Neuronal stem cell (in vitro differentiated cells): ENCODE results near the gene PRIMA1.

ENCODE experiments used
- DNase-seq: peaks from one replicate; pipeline ENCODE4 v3.0.0-alpha.2; 2013; ENCODE audit warnings: low spot score
- H2AFZ ChIP-seq: one replicate; pipeline ENCODE4 v1.6.1; 2013; ENCODE audit warnings: mild to moderate bottlenecking, low read length, inconsistent platforms
- H2AK5ac ChIP-seq: 2 replicates; pipeline ENCODE4 v1.6.1; 2013; ENCODE audit warnings: low read depth, mild to moderate bottlenecking, inconsistent platforms, low read length, moderate library complexity, mixed read lengths
- H2BK120ac ChIP-seq: 2 replicates; pipeline ENCODE4 v1.6.1; 2013; ENCODE audit warnings: low read depth, mild to moderate bottlenecking, inconsistent platforms, low read length, moderate library complexity, mixed read lengths
- H2BK12ac ChIP-seq: one replicate; pipeline ENCODE4 v1.6.1; 2013; ENCODE audit warnings: low read length, inconsistent platforms
- H2BK15ac ChIP-seq: 2 replicates; pipeline ENCODE4 v1.6.1; 2013; ENCODE audit warnings: mild to moderate bottlenecking, low read length, inconsistent platforms, mixed read lengths
- H2BK5ac ChIP-seq: one replicate; pipeline ENCODE4 v1.6.1; 2013; ENCODE audit warnings: inconsistent platforms, mild to moderate bottlenecking, low read length, moderate library complexity
- H3K14ac ChIP-seq: one replicate; pipeline ENCODE4 v1.6.1; 2013; ENCODE audit warnings: low read length, inconsistent platforms
- H3K18ac ChIP-seq: 2 replicates; pipeline ENCODE4 v1.6.1; 2013; ENCODE audit warnings: low read length, inconsistent platforms
- H3K23ac ChIP-seq: 2 replicates; pipeline ENCODE4 v1.6.1; 2013; ENCODE audit warnings: low read depth, mild to moderate bottlenecking, mixed read lengths, low read length, inconsistent platforms; ENCODE audit not compliant: poor library complexity
- H3K27ac ChIP-seq: replicated peaks from 3 replicates; pipeline ENCODE4 v1.5.1; 2013; ENCODE audit warnings: low read length, inconsistent platforms
- H3K27me3 ChIP-seq, 3 experiments: 2 replicates each; pipeline ENCODE4 v1.6.1; 2013; ENCODE audit warnings: low read length in 3 of 3, mild to moderate bottlenecking in 2 of 3, inconsistent platforms in 1 of 3, low read depth in 1 of 3, mixed read lengths in 1 of 3, moderate library complexity in 1 of 3; ENCODE audit not compliant: control insufficient read depth in 3 of 3, insufficient read depth in 3 of 3
- H3K36me3 ChIP-seq, 2 donors: replicated peaks in 1 of 2; 2 replicates each; pipeline ENCODE4 v1.6.1; 2013; ENCODE audit warnings: low read length in 2 of 2; ENCODE audit not compliant: control insufficient read depth in 2 of 2, insufficient read depth in 2 of 2
- H3K4ac ChIP-seq: 2 replicates; pipeline ENCODE4 v1.6.1; 2013; ENCODE audit warnings: inconsistent platforms, mild to moderate bottlenecking, low read length, moderate library complexity
- H3K4me1 ChIP-seq, 2 donors: 1 replicate in 1 of 2; 2 replicates in 1 of 2; pipeline ENCODE4 v1.6.1; 2013; ENCODE audit warnings: low read length in 2 of 2, low read depth in 1 of 2; ENCODE audit not compliant: control insufficient read depth in 2 of 2, insufficient read depth in 1 of 2
- H3K4me2 ChIP-seq: one replicate; pipeline ENCODE4 v1.6.1; 2013; ENCODE audit warnings: mild to moderate bottlenecking, low read length, inconsistent platforms; ENCODE audit not compliant: insufficient read depth, poor library complexity, severe bottlenecking
- H3K4me3 ChIP-seq, 2 donors: 2 replicates each; pipeline ENCODE4 v1.5.1; 2013; ENCODE audit warnings: low read length in 2 of 2, mild to moderate bottlenecking in 2 of 2, inconsistent platforms in 1 of 2, moderate library complexity in 1 of 2
- H3K79me1 ChIP-seq: one replicate; pipeline ENCODE4 v1.6.1; 2013; ENCODE audit warnings: low read depth, mild to moderate bottlenecking, inconsistent platforms, low read length, moderate library complexity
- H3K9ac ChIP-seq: one replicate; pipeline ENCODE4 v1.6.1; 2013; ENCODE audit warnings: mild to moderate bottlenecking, low read depth, low read length, inconsistent platforms; ENCODE audit not compliant: poor library complexity
- H3K9me3 ChIP-seq, 2 donors: replicated peaks in 1 of 2; 2 replicates each; pipeline versions ENCODE3 to v1.6.1; 2013; ENCODE audit warnings: low read length in 2 of 2, mild to moderate bottlenecking in 2 of 2, inconsistent platforms in 1 of 2, low read depth in 1 of 2, mixed read lengths in 1 of 2, moderate library complexity in 1 of 2; ENCODE audit not compliant: control insufficient read depth in 2 of 2, insufficient read depth in 1 of 2
- H4K8ac ChIP-seq: one replicate; pipeline ENCODE4 v1.6.1; 2013; ENCODE audit warnings: low read depth, mild to moderate bottlenecking, inconsistent platforms, low read length, moderate library complexity
- H4K91ac ChIP-seq: one replicate; pipeline ENCODE4 v1.6.1; 2013; ENCODE audit warnings: low read length, low read depth, mild to moderate bottlenecking, inconsistent platforms; ENCODE audit not compliant: poor library complexity
- WGBS, 2 donors: extraction: QIAGEN DNeasy Blood & Tissue Kit; methylation state at CpG; one replicate each; pipeline ENCODE4 v1.1.7; 2013; ENCODE audit warnings: missing lambda C conversion rate in 2 of 2, mixed read lengths in 1 of 2; ENCODE audit not compliant: insufficient read length in 2 of 2, insufficient replicate concordance in 1 of 2; ENCODE audit errors: extremely low coverage in 2 of 2; 5-methylcytosine and 5-hydroxymethylcytosine counted together

The PRIMA1 gene

GRCh38 chr14:93830753-93831461 lies 42.6 kb upstream of the PRIMA1 start:
- H2BK120ac ChIP-seq: no peak overlapping the region
- no peak overlapping the region for H3K9ac ChIP-seq
- H3K4me1 ChIP-seq: no peaks in the 10 kb centered on the region
- H3K23ac ChIP-seq: no peak overlapping the region
- H2AFZ ChIP-seq: no peak overlapping the region
- no CpG with 5 or more reads among the region's 3 CpGs for WGBS, 2 donors
- H3K4me3 ChIP-seq: peak overlapping the region in 1 of 2 donors; percentile 6
- no peak overlapping the region for H3K27ac ChIP-seq
- no peak overlapping the region for H2BK12ac ChIP-seq
- no peaks in the 10 kb centered on the region for H3K9me3 ChIP-seq
- H2BK5ac ChIP-seq: no peak overlapping the region
- DNase-seq: no peak
- no peak overlapping the region for H3K4me2 ChIP-seq
- no peak overlapping the region for H3K4ac ChIP-seq
- no peak overlapping the region for H4K91ac ChIP-seq
- no peaks in the 10 kb centered on the region for H3K27me3 ChIP-seq
- H3K14ac ChIP-seq: no peak overlapping the region
- H3K79me1 ChIP-seq: no peaks in the 10 kb centered on the region
- H2BK15ac ChIP-seq: no peak overlapping the region
- H3K36me3 ChIP-seq: no peaks in the 10 kb centered on the region
- no peak overlapping the region for H4K8ac ChIP-seq
- H3K18ac ChIP-seq: no peak overlapping the region
- H2AK5ac ChIP-seq: no peak overlapping the region

DNA sequence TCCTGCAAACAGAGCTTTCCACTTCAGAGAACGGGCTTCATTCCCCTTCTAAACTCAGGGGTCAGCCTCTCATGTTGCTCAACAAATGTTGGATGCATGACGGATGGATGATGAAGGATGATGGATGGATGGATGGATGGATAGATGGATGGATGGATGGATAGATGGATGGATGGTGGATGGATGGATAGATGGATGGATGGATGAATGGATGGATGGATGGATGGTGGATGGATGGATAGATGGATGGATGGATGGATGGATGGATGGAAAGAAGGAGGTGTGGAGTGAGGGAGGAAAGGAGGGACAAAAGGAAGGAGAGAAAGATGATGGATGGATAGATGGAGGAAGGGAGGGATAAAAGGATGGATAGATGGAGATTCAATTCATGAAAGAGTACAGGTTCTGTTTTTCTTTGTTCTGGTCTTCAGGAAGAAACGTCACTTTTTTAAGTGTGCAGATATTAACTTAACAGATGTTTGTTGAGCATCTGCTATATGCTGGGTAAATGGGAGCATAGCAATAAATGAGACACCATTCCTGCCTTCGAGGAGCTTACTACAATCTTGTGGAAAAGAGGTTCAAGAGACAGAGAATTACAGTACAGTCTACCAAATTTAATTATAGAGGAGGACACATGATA lies 41.7 kb upstream of the PRIMA1 start:
- Histone ChIP-seq H3K9ac (no peak overlapping the region), H3K23ac (no peak overlapping the region), H2BK120ac (no peak overlapping the region), H3K4me3 (no peak overlapping the region), H3K36me3 (no peaks in the 10 kb centered on the region), H3K9me3 (no peaks in the 10 kb centered on the region), H2BK5ac (no peak overlapping the region), H3K18ac (no peak overlapping the region), H2BK12ac (no peak overlapping the region), H3K27me3 (no peaks in the 10 kb centered on the region), H3K14ac (no peak overlapping the region), H2BK15ac (no peak overlapping the region), H4K8ac (no peak overlapping the region), H3K4me2 (no peak overlapping the region), H3K79me1 (no peaks in the 10 kb centered on the region), H3K4me1 (no peaks in the 10 kb centered on the region), H3K27ac (no peak overlapping the region), H2AK5ac (no peak overlapping the region), H3K4ac (no peak overlapping the region), H2AFZ (no peak overlapping the region), H4K91ac (no peak overlapping the region)
- DNase-seq: no peak
- no CpG with 5 or more reads among the region's 4 CpGs for WGBS, 2 donors

- no peaks in the 10 kb centered on the region for H3K79me1 ChIP-seq
- no peak for DNase-seq
- H3K18ac ChIP-seq: no peak overlapping the region
- H2AFZ ChIP-seq: no peak overlapping the region
- no peak overlapping the region for H2BK15ac ChIP-seq
- no peak overlapping the region for H3K23ac ChIP-seq
- no peaks in the 10 kb centered on the region for H3K36me3 ChIP-seq
- no peak overlapping the region for H2BK120ac ChIP-seq
- no peak overlapping the region for H3K4me3 ChIP-seq
- no CpG with 5 or more reads among the region's 14 CpGs for WGBS, 2 donors
- H3K9ac ChIP-seq: no peak overlapping the region
- no peaks in the 10 kb centered on the region for H3K27me3 ChIP-seq
- H3K4me2 ChIP-seq: no peak overlapping the region
- H2BK12ac ChIP-seq: no peak overlapping the region
- H3K4me1 ChIP-seq: no peaks in the 10 kb centered on the region
- H2BK5ac ChIP-seq: peak overlapping the region; percentile 57
- no peak overlapping the region for H3K27ac ChIP-seq
- no peaks in the 10 kb centered on the region for H3K9me3 ChIP-seq
- no peak overlapping the region for H3K4ac ChIP-seq
- H4K8ac ChIP-seq: no peak overlapping the region
- no peak overlapping the region for H4K91ac ChIP-seq
- no peak overlapping the region for H3K14ac ChIP-seq
- H2AK5ac ChIP-seq: peak overlapping the region; percentile 77
Observed at GRCh38 chr14:93825235-93825553, 36.9 kb upstream of the PRIMA1 start.

GRCh38 chr14:93824518-93825234 lies 36.4 kb upstream of the PRIMA1 start:
- Histone ChIP-seq H3K9ac (no peak overlapping the region), H4K8ac (no peak overlapping the region), H3K36me3 (no peaks in the 10 kb centered on the region), H3K27me3 (no peaks in the 10 kb centered on the region), H2AFZ (no peak overlapping the region), H2BK12ac (no peak overlapping the region), H3K4me3 (no peak overlapping the region), H3K18ac (peak overlapping the region; percentile 65), H3K4ac (no peak overlapping the region), H2BK5ac (peak overlapping the region; percentile 57), H2BK120ac (peak overlapping the region; percentile 97), H3K14ac (peak overlapping the region; percentile 65), H2BK15ac (peak overlapping the region; percentile 68), H4K91ac (no peak overlapping the region), H3K4me1 (no peaks in the 10 kb centered on the region), H3K23ac (no peak overlapping the region), H3K9me3 (no peaks in the 10 kb centered on the region), H2AK5ac (peak overlapping the region; percentile 77), H3K27ac (no peak overlapping the region), H3K79me1 (no peaks in the 10 kb centered on the region), H3K4me2 (no peak overlapping the region)
- DNase-seq: no peak
- WGBS, 2 donors: no CpG with 5 or more reads among the region's 33 CpGs
